K562 (cell line): ENCODE results near the gene TRIP10. TPM values are rescaled to one million over a fixed set of nuclear protein-coding genes. Genes with fewer than 3 reads are reported as not detected.

ENCODE experiments used
- ATF1 ChIP-seq, 2 experiments: fragments of 450-650 bp in 1 of 2; IDR thresholded peaks; 2 replicates each; pipeline ENCODE4 v1.6.1; 2016; ENCODE audit warnings: missing compliant biosample characterization in 1 of 2, missing genetic modification characterization in 1 of 2
- CHCHD3 ChIP-seq: fragments of 250-450 bp; sonication (Bioruptor Pico); IDR thresholded peaks from 2 replicates; pipeline ENCODE4 v2.1.2; 2022; ENCODE audit warnings: mild to moderate bottlenecking
- CREM ChIP-seq: IDR thresholded peaks from 2 replicates; pipeline ENCODE4 v1.6.1; 2014; ENCODE audit warnings: antibody characterized with exemption, low read depth
- EGR1 ChIP-seq: fragments of 450-650 bp; conservative IDR thresholded peaks from 2 replicates; pipeline ENCODE4 v1.6.1; 2017; ENCODE audit warnings: mild to moderate bottlenecking
- IFI16 ChIP-seq: fragments of 250-450 bp; sonication (Bioruptor Pico); IDR thresholded peaks from 2 replicates; pipeline ENCODE4 v2.1.2; 2022; ENCODE audit warnings: mild to moderate bottlenecking, inconsistent platforms
- JUN ChIP-seq, 2 experiments: sonication (generic) in 1 of 2; formaldehyde crosslinking in 1 of 2; IDR thresholded peaks; 2 replicates each; pipeline versions ENCODE4 v1.6.1 to v1.8.0; 2012 to 2022; ENCODE audit warnings: borderline replicate concordance in 2 of 2, mild to moderate bottlenecking in 2 of 2, improper control_type of control experiment in 1 of 2, low read depth in 1 of 2, low read length in 1 of 2, missing genetic modification reagents in 1 of 2
- JUNB ChIP-seq: fragments of 450-650 bp; formaldehyde crosslinking; conservative IDR thresholded peaks from 2 replicates; pipeline ENCODE4 v1.4.0; 2020; ENCODE audit warnings: mild to moderate bottlenecking
- KLF16 ChIP-seq: IDR thresholded peaks from 2 replicates; pipeline ENCODE4 v1.6.1; 2016; ENCODE audit warnings: antibody characterized with exemption
- MYC ChIP-seq, 2 experiments: fragments of 250-450 bp in 1 of 2; sonication (Bioruptor Pico) in 1 of 2; IDR thresholded peaks; 2 replicates each; pipeline versions ENCODE4 v1.5.1 to v1.6.1; 2012 to 2021; ENCODE audit warnings: low read depth in 2 of 2, borderline replicate concordance in 1 of 2, improper control_type of control experiment in 1 of 2, low read length in 1 of 2, mild to moderate bottlenecking in 1 of 2, moderate library complexity in 1 of 2
- PREB ChIP-seq: sonication (generic); formaldehyde crosslinking; IDR thresholded peaks from 2 replicates; pipeline ENCODE4 v1.8.1; 2023; ENCODE audit warnings: mild to moderate bottlenecking, missing genetic modification reagents
- RAD21 ChIP-seq, 2 experiments: fragments of 250-450 bp in 1 of 2; fragments of 450-650 bp in 1 of 2; sonication (Bioruptor Pico) in 1 of 2; formaldehyde crosslinking in 1 of 2; IDR thresholded peaks in 1 of 2; conservative IDR thresholded peaks in 1 of 2; 2 replicates each; pipeline versions ENCODE4 v1.4.0 to v1.8.0; 2020 to 2022; ENCODE audit warnings: mild to moderate bottlenecking in 2 of 2, moderate library complexity in 1 of 2
- SMAD2 ChIP-seq: fragments of 150-350 bp; IDR thresholded peaks from 2 replicates; pipeline ENCODE4 v1.6.1; 2014; ENCODE audit warnings: low read depth, mild to moderate bottlenecking, low read length
- SMARCA4 ChIP-seq: fragments of 450-650 bp; IDR thresholded peaks from 2 replicates; pipeline ENCODE4 v1.6.1; 2016
- TBP ChIP-seq: optimal IDR thresholded peaks from 2 replicates; pipeline ENCODE3; 2011; ENCODE audit warnings: low read depth, low read length, improper control_type of control experiment
- TFAP4 ChIP-seq: sonication (generic); formaldehyde crosslinking; IDR thresholded peaks from 2 replicates; pipeline ENCODE4 v1.8.0; 2022; ENCODE audit warnings: missing genetic modification reagents, mild to moderate bottlenecking, moderate library complexity, borderline replicate concordance
- TRIM28 ChIP-seq: fragments of 450-650 bp; IDR thresholded peaks from 2 replicates; pipeline ENCODE4 v1.6.1; 2017
- ZNF511 ChIP-seq: sonication (generic); formaldehyde crosslinking; IDR thresholded peaks from 2 replicates; pipeline ENCODE4 v1.8.0; 2022; ENCODE audit warnings: mild to moderate bottlenecking, missing genetic modification reagents
- polyA plus RNA-seq, 8 experiments: library from polyadenylated mRNA; depleted of rRNA in 4 of 8; stranded (reverse) in 5 of 8; unstranded in 3 of 8; fragments of >200 nt; fragmentation: Nextera tagmentation in 2 of 8; fragmentation: Illumina TruSeq in 1 of 8; extraction: Ambion mirVana in 2 of 8; extraction: Trizol in 1 of 8; gene quantifications; 2 replicates each; pipeline versions ENCODE4 v1.2.1 to v1.2.3, GENCODE V29; 2011 to 2014; ENCODE audit warnings: inconsistent platforms in 1 of 8, missing spikeins in 1 of 8
- total RNA-seq, 7 experiments: library from RNA; depleted of rRNA in 6 of 7; stranded (reverse); fragments of >200 nt in 6 of 7; fragmentation: Illumina TruSeq in 2 of 7; extraction: Trizol in 2 of 7; gene quantifications; 2 replicates each; pipeline versions ENCODE4 v1.2.1 to v1.2.3, GENCODE V29; 2011 to 2021; ENCODE audit warnings: low replicate concordance in 1 of 7
- TF ChIP-seq, protein P1 (sequence below): fragments of 250-450 bp; sonication (Bioruptor Pico); IDR thresholded peaks from 2 replicates; pipeline ENCODE4 v1.4.0; 2020; ENCODE audit warnings: mild to moderate bottlenecking
- TF ChIP-seq, protein P2 (sequence below): IDR thresholded peaks from 2 replicates; pipeline ENCODE4 v1.6.1; 2011; ENCODE audit warnings: borderline replicate concordance, low read depth, mild to moderate bottlenecking, moderate library complexity, low read length; ENCODE audit not compliant: insufficient read depth, poor library complexity, severe bottlenecking

TRIP10 gene
- total and polyA plus RNA-seq, 9 of the 15 experiments (the other 6 are each of a cell fraction or from before 2014, with no cell fraction given), result 1.2 to 66.8 (median 36.1) TPM

GRCh38 chr19:6710273-6711077, 29.0 kb upstream of the TRIP10 start (continued):
- TF ChIP-seq, protein P1, sequence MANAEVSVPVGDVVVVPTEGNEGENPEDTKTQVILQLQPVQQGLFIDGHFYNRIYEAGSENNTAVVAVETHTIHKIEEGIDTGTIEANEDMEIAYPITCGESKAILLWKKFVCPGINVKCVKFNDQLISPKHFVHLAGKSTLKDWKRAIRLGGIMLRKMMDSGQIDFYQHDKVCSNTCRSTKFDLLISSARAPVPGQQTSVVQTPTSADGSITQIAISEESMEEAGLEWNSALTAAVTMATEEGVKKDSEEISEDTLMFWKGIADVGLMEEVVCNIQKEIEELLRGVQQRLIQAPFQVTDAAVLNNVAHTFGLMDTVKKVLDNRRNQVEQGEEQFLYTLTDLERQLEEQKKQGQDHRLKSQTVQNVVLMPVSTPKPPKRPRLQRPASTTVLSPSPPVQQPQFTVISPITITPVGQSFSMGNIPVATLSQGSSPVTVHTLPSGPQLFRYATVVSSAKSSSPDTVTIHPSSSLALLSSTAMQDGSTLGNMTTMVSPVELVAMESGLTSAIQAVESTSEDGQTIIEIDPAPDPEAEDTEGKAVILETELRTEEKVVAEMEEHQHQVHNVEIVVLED (CRISPR knock-in tag), result no peak
- TF ChIP-seq, protein P2, sequence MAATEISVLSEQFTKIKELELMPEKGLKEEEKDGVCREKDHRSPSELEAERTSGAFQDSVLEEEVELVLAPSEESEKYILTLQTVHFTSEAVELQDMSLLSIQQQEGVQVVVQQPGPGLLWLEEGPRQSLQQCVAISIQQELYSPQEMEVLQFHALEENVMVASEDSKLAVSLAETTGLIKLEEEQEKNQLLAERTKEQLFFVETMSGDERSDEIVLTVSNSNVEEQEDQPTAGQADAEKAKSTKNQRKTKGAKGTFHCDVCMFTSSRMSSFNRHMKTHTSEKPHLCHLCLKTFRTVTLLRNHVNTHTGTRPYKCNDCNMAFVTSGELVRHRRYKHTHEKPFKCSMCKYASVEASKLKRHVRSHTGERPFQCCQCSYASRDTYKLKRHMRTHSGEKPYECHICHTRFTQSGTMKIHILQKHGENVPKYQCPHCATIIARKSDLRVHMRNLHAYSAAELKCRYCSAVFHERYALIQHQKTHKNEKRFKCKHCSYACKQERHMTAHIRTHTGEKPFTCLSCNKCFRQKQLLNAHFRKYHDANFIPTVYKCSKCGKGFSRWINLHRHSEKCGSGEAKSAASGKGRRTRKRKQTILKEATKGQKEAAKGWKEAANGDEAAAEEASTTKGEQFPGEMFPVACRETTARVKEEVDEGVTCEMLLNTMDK, result peak; percentile 47
- TF ChIP-seq CREM (0 out of 2 replicates have a peak, but pooled peaks have one; percentile 18), TBP (no peak), SMAD2 (no peak), EGR1 (peak; percentile 75), SMARCA4 (no peak), RAD21 (CRISPR knock-in tag; conservative IDR thresholded peaks at IDR 0.05 in 1 of 2, IDR thresholded peaks at IDR 0.05 in 1 of 2) (peak in 1 of 2 experiments; percentile 26; a peak in 1 of 4 replicates), CHCHD3 (CRISPR knock-in tag) (no peak), JUNB (no peak), TRIM28 (no peak), PREB (CRISPR knock-in tag) (no peak), TFAP4 (CRISPR knock-in tag) (peak; percentile 39; the same call in 1 of the 2 replicates), JUN (IDR thresholded peaks at IDR 0.05; ENCODE audit: borderline replicate concordance, low read depth, low read length) (no peak), JUN (CRISPR knock-in tag; IDR thresholded peaks at IDR 0.05; ENCODE audit: borderline replicate concordance) (no peak), KLF16 (no peak), MYC (IDR thresholded peaks at IDR 0.05; ENCODE audit: low read depth, low read length) (no peak), MYC (CRISPR knock-in tag; IDR thresholded peaks at IDR 0.05; ENCODE audit: borderline replicate concordance, low read depth) (no peak), ATF1 (CRISPR knock-in tag; IDR thresholded peaks at IDR 0.05) (no peak), ATF1 (tag; IDR thresholded peaks at IDR 0.05) (no peak), IFI16 (no peak), ZNF511 (CRISPR knock-in tag) (no peak)
